NCI-H146 treated with DMSO at 0.1 percent for 48 hours (cell line): ENCODE measurements around the gene GET4.

ENCODE experiments used
- DNase-seq: peaks from one replicate; lab custom pipeline; 2025; ENCODE audit not compliant: unreplicated experiment; lab: John Stamatoyannopoulos, UW

GET4 gene, protein sequence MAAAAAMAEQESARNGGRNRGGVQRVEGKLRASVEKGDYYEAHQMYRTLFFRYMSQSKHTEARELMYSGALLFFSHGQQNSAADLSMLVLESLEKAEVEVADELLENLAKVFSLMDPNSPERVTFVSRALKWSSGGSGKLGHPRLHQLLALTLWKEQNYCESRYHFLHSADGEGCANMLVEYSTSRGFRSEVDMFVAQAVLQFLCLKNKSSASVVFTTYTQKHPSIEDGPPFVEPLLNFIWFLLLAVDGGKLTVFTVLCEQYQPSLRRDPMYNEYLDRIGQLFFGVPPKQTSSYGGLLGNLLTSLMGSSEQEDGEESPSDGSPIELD

DNA sequence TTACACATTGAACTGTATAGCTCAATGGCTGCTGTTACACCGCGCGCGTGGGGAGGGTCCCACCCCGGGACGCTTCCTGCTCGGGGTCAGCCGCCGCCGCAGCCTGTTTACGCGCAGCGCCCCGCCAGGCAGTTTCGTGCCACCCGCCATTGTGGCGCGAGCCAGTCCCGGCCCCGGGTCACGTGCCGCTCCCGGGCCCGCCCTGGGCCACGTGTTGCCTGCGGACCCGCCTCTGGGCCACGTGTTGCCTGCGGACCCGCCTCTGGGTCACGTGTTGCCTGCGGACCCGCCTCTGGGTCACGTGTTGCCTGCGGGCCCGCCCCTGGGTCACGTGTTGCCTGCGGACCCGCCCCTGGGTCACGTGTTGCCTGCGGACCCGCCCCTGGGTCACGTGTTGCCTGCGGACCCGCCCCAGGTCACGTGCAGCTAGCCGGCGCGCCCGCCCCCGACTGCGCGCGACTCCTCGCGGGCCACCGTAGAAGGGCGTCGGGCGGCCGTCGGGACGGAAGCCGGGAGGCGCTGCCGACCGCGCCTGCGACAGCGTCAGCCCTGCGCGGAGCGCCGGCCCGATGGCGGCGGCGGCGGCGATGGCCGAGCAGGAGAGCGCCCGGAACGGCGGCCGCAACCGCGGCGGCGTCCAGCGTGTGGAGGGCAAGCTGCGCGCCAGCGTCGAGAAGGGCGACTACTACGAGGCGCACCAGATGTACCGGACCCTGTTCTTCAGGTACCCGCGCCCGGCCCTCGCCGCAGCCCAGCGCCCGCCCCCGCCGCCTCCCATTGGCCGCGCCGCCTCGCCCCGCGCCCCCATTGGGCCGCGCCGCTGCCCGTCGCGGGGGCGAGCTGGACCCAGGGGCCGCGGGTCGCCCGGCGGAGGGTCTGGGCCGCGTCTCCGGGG lies at the start of gene GET4:
TSS of gene GET4 (plus strand) at position 478 of the 895 bp plus-strand sequence. CDS start at position 570, 92 bp downstream.
- peak; percentile 63 for DNase-seq

- no peak for DNase-seq
Measured at GRCh38 chr7:828793-829561, 47.4 kb upstream of the GET4 start.

DNA sequence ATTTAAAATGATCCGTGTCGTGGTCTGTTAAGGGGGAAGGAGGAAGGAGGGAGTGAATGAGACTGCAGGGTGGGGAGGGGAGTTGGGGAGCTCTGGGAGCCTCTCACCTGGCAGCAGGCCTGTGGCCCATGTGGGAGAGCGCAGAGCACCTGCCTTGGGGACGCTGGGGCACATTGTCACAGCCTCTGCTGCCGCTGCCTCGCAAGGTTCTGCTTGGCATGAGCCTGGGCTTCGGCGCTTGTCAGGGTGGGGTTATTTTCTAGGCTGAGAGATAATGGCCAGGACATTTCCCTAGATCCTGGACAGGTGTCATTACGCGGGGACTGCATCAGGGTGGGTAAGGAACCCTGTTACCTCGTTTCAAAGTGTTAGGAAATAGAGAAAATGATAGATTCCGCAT lies 46.3 kb upstream of the GET4 start:
- no peak for DNase-seq

DNA sequence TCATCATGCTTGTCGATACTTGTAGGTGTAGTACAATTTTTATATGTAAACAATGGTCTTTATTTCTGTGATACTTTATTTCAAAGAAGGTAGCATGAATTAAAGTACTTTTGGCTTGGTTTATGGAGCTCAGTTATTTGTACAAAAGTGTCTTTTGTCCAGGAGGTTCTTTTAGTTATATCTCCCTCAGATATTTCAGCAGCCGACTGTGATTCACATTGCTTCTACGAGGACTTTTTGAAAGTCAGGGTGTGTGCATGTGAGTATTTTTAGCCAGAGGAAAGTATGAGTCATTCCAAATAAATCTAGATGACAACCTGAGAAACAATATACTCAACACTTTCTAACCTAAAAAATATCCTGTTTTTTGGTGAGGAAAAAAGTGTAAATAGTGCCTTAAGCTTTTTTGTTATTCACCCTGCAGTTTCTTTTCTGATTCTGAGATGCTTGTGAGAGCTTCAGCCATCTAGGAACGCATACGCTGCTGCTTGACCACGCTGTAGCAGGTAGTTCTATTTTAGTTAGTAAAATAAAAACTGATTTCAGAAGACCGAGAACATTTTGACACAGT lies 44.7 kb upstream of the GET4 start:
- DNase-seq, result no peak

- no peak for DNase-seq
Measured at GRCh38 chr7:832167-832967, 44.0 kb upstream of the GET4 start, which contains the start of gene SUN1. Gene SUN1 (plus strand): TSS chr7:832476. CDS start chr7:832525, 49 bp downstream.

DNA sequence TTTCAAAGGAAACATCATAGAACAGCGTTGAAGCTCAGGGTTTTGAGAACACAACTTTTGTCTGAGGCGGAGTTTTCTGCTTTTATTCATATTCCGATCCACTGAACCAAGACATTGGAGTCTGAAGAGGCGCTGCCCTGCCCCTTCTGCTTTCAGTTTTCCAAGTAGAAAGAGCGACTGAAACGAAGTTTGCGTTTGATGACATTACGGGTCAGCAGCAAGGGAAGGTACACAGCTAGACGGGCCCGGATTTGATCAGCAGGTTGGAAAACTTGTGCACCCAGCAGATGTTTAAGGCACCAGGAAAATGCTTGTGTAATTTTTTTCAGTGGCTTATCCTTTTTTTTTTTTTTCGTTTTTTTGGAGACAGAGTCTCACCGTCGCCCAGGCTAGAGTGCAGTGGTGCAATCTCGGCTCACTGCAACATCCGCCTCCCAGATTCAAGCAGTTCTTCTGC lies 43.4 kb upstream of the GET4 start:
- DNase-seq, result no peak

- DNase-seq, result no peak
Measured at GRCh38 chr7:833601-834258, 42.6 kb upstream of the GET4 start.

DNA sequence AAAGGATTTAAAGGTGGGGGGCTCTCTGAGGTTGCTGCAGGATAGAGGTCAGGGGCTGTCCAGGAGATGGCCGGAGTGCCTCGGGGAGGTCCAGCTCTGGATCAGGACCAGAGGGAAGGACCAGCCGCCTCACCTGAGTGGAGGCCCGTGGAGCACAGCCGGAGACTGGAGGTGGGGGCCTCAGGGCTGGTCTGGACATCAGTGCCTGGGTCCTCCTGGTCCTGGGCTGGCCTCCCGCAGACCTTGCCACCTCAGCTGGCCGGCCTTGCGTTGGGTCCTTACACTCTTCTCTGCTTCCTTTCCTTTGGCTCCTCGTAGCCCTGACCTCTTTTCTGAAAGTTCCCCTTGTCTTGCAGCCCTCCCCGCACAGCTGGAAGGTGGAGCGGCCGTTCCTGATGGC lies 42.1 kb upstream of the GET4 start:
- no peak for DNase-seq

DNA sequence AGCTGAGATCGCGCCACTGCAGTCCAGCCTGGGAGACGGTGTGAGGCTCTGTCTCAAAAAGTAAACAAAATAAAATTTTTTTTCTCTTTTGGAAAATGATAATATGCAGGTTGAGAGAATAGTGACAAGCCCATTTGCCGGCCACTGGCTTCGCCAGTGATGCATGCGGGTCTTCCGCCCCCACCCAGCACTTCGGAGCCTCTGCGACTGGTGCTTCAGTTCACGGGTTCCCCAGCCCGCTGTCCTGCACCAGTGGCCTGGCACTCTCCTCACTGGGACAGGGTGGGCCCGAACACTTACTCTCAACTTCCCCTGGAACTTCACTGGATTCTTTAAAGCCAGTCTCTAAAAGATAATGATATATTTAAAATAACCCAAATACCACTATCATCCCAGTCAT lies 41.3 kb upstream of the GET4 start:
- no peak for DNase-seq

GRCh38 chr7:835485-836401 lies 40.6 kb upstream of the GET4 start:
- no peak for DNase-seq

DNA sequence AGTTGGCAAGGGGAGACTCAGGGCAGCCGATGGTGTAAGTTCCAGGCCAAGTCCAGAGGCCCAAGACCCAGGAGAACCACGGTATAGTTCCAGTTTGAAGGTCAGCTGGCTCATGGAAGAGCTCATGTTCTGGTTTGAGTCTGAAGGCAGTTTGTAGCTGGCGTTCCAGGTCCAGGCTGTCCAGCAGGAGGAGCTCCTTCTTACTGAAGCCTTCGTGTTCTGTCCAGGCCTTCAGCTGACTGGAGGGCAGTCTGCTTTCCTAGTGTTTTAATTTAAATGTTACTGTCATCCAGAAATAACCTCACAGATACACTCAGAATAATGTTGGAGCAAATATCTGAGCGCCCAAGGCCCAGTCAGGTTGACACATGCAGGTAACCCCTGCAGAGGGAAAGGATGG lies 39.9 kb upstream of the GET4 start:
- DNase-seq, result no peak

DNA sequence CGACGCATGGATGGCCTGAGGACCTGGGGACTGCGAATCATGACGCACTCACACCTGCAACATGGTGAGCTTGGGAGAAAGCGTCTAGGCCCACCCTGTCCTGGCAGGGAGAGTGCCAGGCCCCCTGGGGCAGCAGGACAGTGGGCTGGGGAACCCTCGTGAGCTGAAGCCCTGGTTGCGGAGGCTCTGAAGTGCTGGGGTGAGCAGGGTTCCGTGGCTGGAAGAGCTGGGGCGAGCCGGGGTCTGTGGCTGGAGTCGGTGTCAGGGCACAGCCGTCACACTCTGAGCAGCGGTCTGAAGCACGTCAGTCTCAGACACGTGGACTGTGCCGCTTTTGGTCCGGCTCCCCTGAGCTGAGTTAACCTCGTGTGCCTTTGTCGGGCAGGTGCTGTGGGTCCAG lies 39.4 kb upstream of the GET4 start:
- no peak for DNase-seq

DNA sequence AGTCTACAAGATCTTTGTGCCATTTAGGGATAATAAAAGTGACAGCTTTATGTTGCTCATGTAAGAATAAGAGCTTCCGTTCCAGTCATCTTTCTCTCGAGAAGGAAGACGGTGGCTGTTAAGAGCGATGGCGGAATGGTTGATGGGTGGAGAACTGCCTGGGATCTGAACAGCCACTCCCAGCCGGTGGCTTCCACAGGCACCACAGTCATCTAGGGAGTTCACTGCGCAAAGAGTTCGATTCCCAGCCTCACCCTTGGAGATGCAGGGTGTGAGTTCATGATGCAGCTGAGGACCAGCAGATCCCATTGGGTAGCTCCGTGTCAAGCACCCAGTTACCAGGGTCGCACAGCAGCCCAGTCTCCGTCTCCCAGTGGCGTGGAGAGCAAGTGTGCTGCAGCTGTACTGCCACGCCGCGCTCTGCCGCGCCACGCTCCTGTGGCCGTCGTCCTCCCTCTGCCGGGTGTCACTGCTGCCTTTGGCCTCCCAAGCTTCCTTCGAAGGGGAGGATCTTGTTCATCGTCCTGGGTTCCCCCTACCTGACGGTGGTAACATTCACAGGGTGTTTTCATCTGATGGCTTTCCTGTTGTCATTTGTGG lies 36.3 kb upstream of the GET4 start:
- no peak for DNase-seq

DNA sequence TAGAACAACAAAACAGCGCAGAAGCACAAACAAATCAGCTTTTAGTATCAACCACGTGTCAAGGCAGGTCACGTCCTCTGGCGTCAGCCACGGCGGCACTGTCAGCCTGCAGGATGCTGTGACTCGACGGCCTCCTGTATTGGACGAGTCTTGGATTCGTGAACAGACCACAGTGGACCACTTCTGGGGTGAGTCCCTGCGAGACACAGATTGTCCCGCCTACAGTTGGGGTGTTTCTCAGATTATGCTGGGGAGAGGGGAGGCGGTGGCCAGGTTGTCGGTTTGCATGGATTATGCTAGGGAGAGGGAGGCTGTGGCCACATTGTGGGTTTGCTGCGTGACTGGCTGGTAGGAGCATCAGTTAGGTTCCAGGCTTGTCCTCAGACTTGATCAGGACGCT lies 34.4 kb upstream of the GET4 start:
- DNase-seq, result no peak

- DNase-seq, result no peak
Measured at GRCh38 chr7:842431-843031, 33.8 kb upstream of the GET4 start.

GRCh38 chr7:843230-843629 lies 33.1 kb upstream of the GET4 start:
- DNase-seq, result no peak

DNA sequence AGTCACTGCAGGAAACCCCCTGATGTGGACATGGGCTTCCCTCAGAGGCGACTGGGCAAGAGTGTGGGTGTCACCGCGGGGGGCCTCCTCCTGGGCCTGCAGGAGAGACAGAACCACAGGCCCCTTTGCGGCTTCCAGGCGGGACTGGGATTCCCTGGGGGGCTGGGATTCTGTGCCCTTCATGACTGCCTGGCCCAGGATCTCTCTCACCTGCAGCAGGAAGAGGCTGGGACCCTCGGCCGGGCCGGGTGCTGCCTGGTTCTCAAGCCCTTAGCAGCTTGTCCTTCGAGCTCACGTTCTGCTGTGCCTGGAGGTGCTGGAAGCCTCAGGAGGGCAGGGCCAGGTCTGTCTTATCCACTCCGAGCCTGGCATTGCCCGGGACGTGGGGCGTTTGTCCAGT lies 32.3 kb upstream of the GET4 start:
- no peak for DNase-seq

DNA sequence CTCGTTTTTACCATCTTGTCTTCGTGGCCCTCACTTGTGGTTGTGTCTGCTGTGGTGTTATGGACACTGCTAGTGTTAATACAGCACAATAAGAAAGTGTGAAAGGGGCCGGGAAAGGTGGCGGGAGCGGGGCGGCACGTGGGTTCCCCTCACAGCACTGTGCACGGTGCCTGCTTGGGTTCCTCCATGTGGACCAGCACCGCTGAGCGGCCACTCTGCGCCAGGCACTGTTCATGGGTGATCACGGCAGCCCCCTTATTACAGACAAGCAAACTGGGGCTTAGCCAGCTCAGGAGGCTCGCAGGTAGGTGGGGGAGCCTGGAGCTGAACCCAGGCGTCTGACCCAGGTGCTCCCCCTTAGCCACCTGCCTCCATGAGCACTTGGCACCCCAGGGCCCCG lies 31.8 kb upstream of the GET4 start:
- no peak for DNase-seq
